ENCODE data around the gene RASL11B.
"Not testable (repeated sequence)": the region's sequence is repeated elsewhere in the genome, so short reads cannot be mapped to it uniquely, and the experiment has no call there.

Gene RASL11B

GRCh38 chr4:52861879-52862616 is at the start of gene RASL11B:
RASL11B (plus strand) TSS chr4:52862317; CDS start chr4:52862508, 191 bp downstream.
- peak; percentile 81 for DNase-seq (ENCODE audit: low spot score)

- DNase-seq (ENCODE audit: low spot score), result no peak
These were observed 48.6 kb upstream of the RASL11B start for GRCh38 chr4:52813546-52813945.

- DNase-seq (ENCODE audit: low spot score), result no peak
These were observed 39.5 kb upstream of the RASL11B start for GRCh38 chr4:52822583-52822971.

GRCh38 chr4:52822972-52823701 is 39.0 kb upstream of the RASL11B start:
- DNase-seq (ENCODE audit: low spot score), result peak; percentile 95

GRCh38 chr4:52823702-52824092 is 38.4 kb upstream of the RASL11B start:
- no peak for DNase-seq (ENCODE audit: low spot score)

- no peak for DNase-seq (ENCODE audit: low spot score)
These were observed 37.9 kb upstream of the RASL11B start for GRCh38 chr4:52824270-52824602.

- peak; percentile 96 for DNase-seq (ENCODE audit: low spot score)
These were observed 37.3 kb upstream of the RASL11B start for GRCh38 chr4:52824603-52825459.

- peak; percentile 93 for DNase-seq (ENCODE audit: low spot score)
These were observed 36.5 kb upstream of the RASL11B start for GRCh38 chr4:52825460-52826090.

GRCh38 chr4:52833941-52834525 is 28.1 kb upstream of the RASL11B start:
- peak; percentile 72 for DNase-seq (ENCODE audit: low spot score)

- DNase-seq (ENCODE audit: low spot score), result not testable (repeated sequence)
These were observed 27.3 kb upstream of the RASL11B start for GRCh38 chr4:52834641-52835456.

GRCh38 chr4:52836120-52836519 is 26.0 kb upstream of the RASL11B start:
- no peak for DNase-seq (ENCODE audit: low spot score)

GRCh38 chr4:52836678-52837077 is 25.4 kb upstream of the RASL11B start:
- DNase-seq (ENCODE audit: low spot score), result no peak

- peak; percentile 93 for DNase-seq (ENCODE audit: low spot score)
These were observed 24.2 kb upstream of the RASL11B start for GRCh38 chr4:52837716-52838558.

- DNase-seq (ENCODE audit: low spot score), result no peak
These were observed 23.2 kb upstream of the RASL11B start for GRCh38 chr4:52838729-52839586.

GRCh38 chr4:52840531-52841370 is 21.4 kb upstream of the RASL11B start:
- no peak for DNase-seq (ENCODE audit: low spot score)

- DNase-seq (ENCODE audit: low spot score), result no peak
These were observed 20.2 kb upstream of the RASL11B start for GRCh38 chr4:52841682-52842456.

GRCh38 chr4:52842792-52843191 is 19.3 kb upstream of the RASL11B start:
- no peak for DNase-seq (ENCODE audit: low spot score)

All from kidney tubule cell (primary cell).